Panc1 (cell line): ENCODE measurements around the gene FSIP1.

ENCODE experiments used
- CTCF ChIP-seq: fragments of 450-650 bp; IDR thresholded peaks from 2 replicates; pipeline ENCODE4 v1.5.1; 2017; ENCODE audit warnings: mild to moderate bottlenecking
- POLR2AphosphoS5 ChIP-seq: IDR thresholded peaks from 2 replicates; pipeline ENCODE4 v1.6.1; 2012; ENCODE audit warnings: mild to moderate bottlenecking, low read depth, low read length, moderate library complexity
- REST ChIP-seq, 2 experiments: IDR thresholded peaks; 2 replicates each; pipeline ENCODE4 v1.6.1; 2011 to 2012; ENCODE audit warnings: low read depth in 2 of 2, control low read depth in 1 of 2, low read length in 1 of 2, mild to moderate bottlenecking in 1 of 2, moderate library complexity in 1 of 2; ENCODE audit not compliant: insufficient read depth in 1 of 2
- SIN3A ChIP-seq: IDR thresholded peaks from 2 replicates; pipeline ENCODE4 v1.6.1; 2012; ENCODE audit warnings: low read depth, mild to moderate bottlenecking, low read length, moderate library complexity, borderline replicate concordance; ENCODE audit not compliant: insufficient read depth
- TCF7L2 ChIP-seq: IDR thresholded peaks from 2 replicates; pipeline ENCODE4 v1.6.1; 2011; ENCODE audit warnings: mild to moderate bottlenecking, low read depth, low read length, inconsistent platforms

GRCh38 chr15:39794954-39795353 is 12.3 kb upstream of the FSIP1 start:
- TF ChIP-seq CTCF (no peak), SIN3A (no peak), POLR2AphosphoS5 (no peak), REST (IDR thresholded peaks at IDR 0.05; ENCODE audit: insufficient read depth in 1 of 2, low read depth in 2 of 2, low read length in 1 of 2) (no peak), TCF7L2 (no peak)
